HG02798 (cell line): ENCODE data around the gene PPARG.
A peak's percentile ranks its signal among the peaks of the same experiment; 100 is the strongest.
"Not testable (repeated sequence)": the region's sequence is repeated elsewhere in the genome, so short reads cannot be mapped to it uniquely, and the experiment has no call there.

Experiments used
- ATAC-seq: cut with Tn5 transposase; IDR thresholded peaks from one replicate; pipeline ENCODE4 v1.9.1; 2021; ENCODE audit warnings: mild to moderate bottlenecking; ENCODE audit not compliant: unreplicated experiment, poor library complexity

Gene PPARG

GRCh38 chr3:12288182-12289129, at the start of gene PPARG:
Gene PPARG (plus strand): TSS chr3:12289070. CDS start chr3:12379712, 90,642 bp downstream.
- peak; percentile 36 for ATAC-seq

- ATAC-seq: no peak
Measured at GRCh38 chr3:12239301-12239700, 49.6 kb upstream of the PPARG start.

- ATAC-seq: no peak
Measured at GRCh38 chr3:12242772-12243171, 46.1 kb upstream of the PPARG start.

GRCh38 chr3:12246497-12247163, 42.2 kb upstream of the PPARG start:
- ATAC-seq: no peak

GRCh38 chr3:12247411-12247810, 41.5 kb upstream of the PPARG start:
- no peak for ATAC-seq

GRCh38 chr3:12249519-12249918, 39.4 kb upstream of the PPARG start:
- ATAC-seq: no peak

- ATAC-seq: no peak
Measured at GRCh38 chr3:12252889-12253288, 36.0 kb upstream of the PPARG start.

GRCh38 chr3:12253516-12254343, 35.1 kb upstream of the PPARG start:
- no peak for ATAC-seq

- no peak for ATAC-seq
Measured at GRCh38 chr3:12255393-12255792, 33.5 kb upstream of the PPARG start.

- no peak for ATAC-seq
Measured at GRCh38 chr3:12258911-12259310, 30.0 kb upstream of the PPARG start.

- not testable (repeated sequence) for ATAC-seq
Measured at GRCh38 chr3:12262173-12262572, 26.7 kb upstream of the PPARG start.

GRCh38 chr3:12265508-12265907, 23.4 kb upstream of the PPARG start:
- no peak for ATAC-seq

- ATAC-seq: no peak
Measured at GRCh38 chr3:12266038-12266437, 22.8 kb upstream of the PPARG start.

- ATAC-seq: no peak
Measured at GRCh38 chr3:12267376-12268030, 21.4 kb upstream of the PPARG start.

GRCh38 chr3:12268049-12268735, 20.7 kb upstream of the PPARG start:
- ATAC-seq: no peak

GRCh38 chr3:12270976-12271375, 17.9 kb upstream of the PPARG start:
- ATAC-seq: no peak

- peak; percentile 87 for ATAC-seq
Measured at GRCh38 chr3:12273045-12273695, 15.7 kb upstream of the PPARG start.

GRCh38 chr3:12275974-12276650, 12.8 kb upstream of the PPARG start:
- ATAC-seq: no peak
